ENCODE results near the gene EFNA3. TPM values are rescaled to one million over a fixed set of nuclear protein-coding genes. Genes with fewer than 3 reads are reported as not detected.
"Not testable (repeated sequence)": the region's sequence is repeated elsewhere in the genome, so short reads cannot be mapped to it uniquely, and the experiment has no call there.

The EFNA3 gene
- total and polyA plus RNA-seq, 11 donors = 0.20 to 2.4 (median 0.61) TPM

DNA sequence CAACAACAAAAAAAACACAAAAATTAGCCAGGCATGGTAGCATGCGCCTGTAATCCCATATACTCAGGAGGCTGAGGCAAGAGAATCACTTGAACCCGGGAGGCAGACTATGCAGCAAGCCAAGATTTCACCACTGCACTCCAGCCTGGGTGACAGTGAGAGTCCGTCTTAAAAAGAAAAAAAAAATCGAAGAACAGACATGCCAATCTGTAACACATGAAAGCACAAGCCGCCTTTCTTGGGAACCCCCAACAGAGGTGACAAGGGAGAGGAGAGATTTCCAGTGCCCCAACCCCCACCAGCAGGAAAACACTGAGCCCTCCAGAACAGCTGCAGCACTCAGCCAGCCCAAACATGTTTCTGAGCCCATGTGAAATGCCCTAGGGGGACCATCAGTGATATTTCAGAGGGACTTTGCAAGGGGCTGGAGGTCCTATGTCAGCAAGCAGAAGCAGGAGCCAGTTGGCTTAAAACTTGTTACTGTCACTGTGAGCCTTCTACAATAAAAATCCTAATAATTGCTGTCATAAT lies 34.9 kb downstream of the EFNA3 start:
- Histone ChIP-seq H3K27ac (no peak overlapping the region), H3K9me3 (no peaks in the 10 kb centered on the region), H3K36me3 (no peaks in the 10 kb centered on the region), H3K4me3 (no peak overlapping the region), H3K4me1 (no peaks in the 10 kb centered on the region), H3K27me3 (no peaks in the 10 kb centered on the region)
- WGBS, 4 donors = 65 to 73% (median 66%) methylated on average over 5 of the region's 5 CpGs
- ATAC-seq (no peak), DNase-seq (no peak)
- TF ChIP-seq, protein P1, sequence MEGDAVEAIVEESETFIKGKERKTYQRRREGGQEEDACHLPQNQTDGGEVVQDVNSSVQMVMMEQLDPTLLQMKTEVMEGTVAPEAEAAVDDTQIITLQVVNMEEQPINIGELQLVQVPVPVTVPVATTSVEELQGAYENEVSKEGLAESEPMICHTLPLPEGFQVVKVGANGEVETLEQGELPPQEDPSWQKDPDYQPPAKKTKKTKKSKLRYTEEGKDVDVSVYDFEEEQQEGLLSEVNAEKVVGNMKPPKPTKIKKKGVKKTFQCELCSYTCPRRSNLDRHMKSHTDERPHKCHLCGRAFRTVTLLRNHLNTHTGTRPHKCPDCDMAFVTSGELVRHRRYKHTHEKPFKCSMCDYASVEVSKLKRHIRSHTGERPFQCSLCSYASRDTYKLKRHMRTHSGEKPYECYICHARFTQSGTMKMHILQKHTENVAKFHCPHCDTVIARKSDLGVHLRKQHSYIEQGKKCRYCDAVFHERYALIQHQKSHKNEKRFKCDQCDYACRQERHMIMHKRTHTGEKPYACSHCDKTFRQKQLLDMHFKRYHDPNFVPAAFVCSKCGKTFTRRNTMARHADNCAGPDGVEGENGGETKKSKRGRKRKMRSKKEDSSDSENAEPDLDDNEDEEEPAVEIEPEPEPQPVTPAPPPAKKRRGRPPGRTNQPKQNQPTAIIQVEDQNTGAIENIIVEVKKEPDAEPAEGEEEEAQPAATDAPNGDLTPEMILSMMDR (IDR thresholded peaks at IDR 0.05) = no peak
- TF ChIP-seq POLR2A (IDR thresholded peaks at IDR 0.05) = no peak
- intact Hi-C loops (cut with DNase I) = no loop called here

- H3K36me3 ChIP-seq = no peaks in the 10 kb centered on the region
- no peak overlapping the region for H3K4me3 ChIP-seq
- ATAC-seq (no peak), DNase-seq (no peak)
- no peaks in the 10 kb centered on the region for H3K27me3 ChIP-seq
- WGBS, 4 donors = 67 to 82% (median 79%) methylated on average over 5 of the region's 5 CpGs
- H3K4me1 ChIP-seq = no peaks in the 10 kb centered on the region
- no peak for TF ChIP-seq POLR2A (IDR thresholded peaks at IDR 0.05)
- TF ChIP-seq, protein P1 (IDR thresholded peaks at IDR 0.05) = no peak
- no peak overlapping the region for H3K27ac ChIP-seq
- intact Hi-C loops (cut with DNase I) = no loop called here
- H3K9me3 ChIP-seq = no peaks in the 10 kb centered on the region
These were observed 37.6 kb downstream of the EFNA3 start for GRCh38 chr1:155116113-155116764.

DNA sequence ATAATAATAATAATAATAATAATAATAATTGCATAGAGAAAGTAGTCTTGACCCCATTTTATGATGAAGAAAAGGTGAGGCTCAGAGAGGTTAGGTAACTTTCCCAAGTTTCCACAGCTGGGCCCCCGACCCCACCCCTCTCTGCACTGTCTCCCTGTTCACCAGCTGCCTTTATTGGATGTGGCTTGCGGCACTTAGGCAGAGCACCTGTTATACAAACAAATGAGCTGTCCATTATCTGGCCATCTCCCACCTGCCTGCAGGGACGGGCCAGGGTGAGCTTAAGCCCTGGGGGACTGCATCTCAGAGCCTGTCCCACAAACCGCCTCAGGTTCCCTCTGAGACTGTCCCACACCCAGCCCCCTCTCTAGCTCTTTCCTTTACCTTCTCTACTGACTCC lies 39.0 kb downstream of the EFNA3 start:
- Histone ChIP-seq H3K36me3 (no peaks in the 10 kb centered on the region), H3K9me3 (no peaks in the 10 kb centered on the region), H3K27ac (no peak overlapping the region), H3K4me3 (no peak overlapping the region), H3K27me3 (no peaks in the 10 kb centered on the region), H3K4me1 (no peaks in the 10 kb centered on the region)
- DNase-seq (no peak), ATAC-seq (no peak)
- WGBS, 4 donors = 69 to 83% (median 79%) methylated on average over 4 of the region's 4 CpGs
- TF ChIP-seq, protein P1 (IDR thresholded peaks at IDR 0.05) = no peak
- TF ChIP-seq POLR2A (IDR thresholded peaks at IDR 0.05) = no peak
- intact Hi-C loops (cut with DNase I) = no loop called here

DNA sequence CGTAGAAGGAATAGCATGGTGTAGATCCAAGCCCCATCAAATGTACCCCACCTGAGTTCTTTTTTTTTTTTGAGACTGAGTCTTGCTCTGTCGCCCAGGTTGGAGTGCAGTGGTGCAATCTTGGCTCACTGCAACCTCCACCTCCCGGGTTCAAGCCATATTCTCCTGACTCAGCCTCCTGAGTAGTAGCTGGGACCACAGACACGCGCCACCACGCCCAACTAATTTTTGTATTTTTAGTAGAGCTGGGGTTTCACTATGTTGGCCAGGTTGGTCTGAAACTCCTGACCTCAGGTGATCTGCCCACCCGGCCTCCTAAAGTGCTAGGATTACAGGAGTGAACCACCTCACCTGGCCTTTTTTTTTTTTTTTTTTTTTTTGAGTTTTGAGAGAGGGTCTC lies 39.5 kb downstream of the EFNA3 start:
- H3K4me1 ChIP-seq; H3K27ac ChIP-seq; ATAC-seq; H3K4me3 ChIP-seq; H3K36me3 ChIP-seq; DNase-seq; intact Hi-C loops (cut with DNase I); H3K9me3 ChIP-seq; H3K27me3 ChIP-seq: not testable (repeated sequence)
- 89 to 92% (median 91%) methylated on average over 7 of the region's 7 CpGs for WGBS, 4 donors

- Histone ChIP-seq H3K9me3 (no peaks in the 10 kb centered on the region), H3K27ac (no peak overlapping the region), H3K4me1 (peaks cover 0 to 14% (median 3%) of the 10 kb centered on the region in 12 donors), H3K4me3 (no peak overlapping the region), H3K27me3 (no peaks in the 10 kb centered on the region), H3K36me3 (no peaks in the 10 kb centered on the region)
- TF ChIP-seq, protein P1 (IDR thresholded peaks at IDR 0.05) = no peak
- TF ChIP-seq POLR2A (IDR thresholded peaks at IDR 0.05) = no peak
- no peak for DNase-seq
- intact Hi-C loops (cut with DNase I) = no loop called here
- no peak for ATAC-seq
- 57 to 65% (median 63%) methylated on average over 6 of the region's 6 CpGs for WGBS, 4 donors
These were observed 41.6 kb downstream of the EFNA3 start for GRCh38 chr1:155120253-155120652.

Data from heart left ventricle (tissue), 16 donors.